ENCODE data around the gene PLXDC2.

DNA sequence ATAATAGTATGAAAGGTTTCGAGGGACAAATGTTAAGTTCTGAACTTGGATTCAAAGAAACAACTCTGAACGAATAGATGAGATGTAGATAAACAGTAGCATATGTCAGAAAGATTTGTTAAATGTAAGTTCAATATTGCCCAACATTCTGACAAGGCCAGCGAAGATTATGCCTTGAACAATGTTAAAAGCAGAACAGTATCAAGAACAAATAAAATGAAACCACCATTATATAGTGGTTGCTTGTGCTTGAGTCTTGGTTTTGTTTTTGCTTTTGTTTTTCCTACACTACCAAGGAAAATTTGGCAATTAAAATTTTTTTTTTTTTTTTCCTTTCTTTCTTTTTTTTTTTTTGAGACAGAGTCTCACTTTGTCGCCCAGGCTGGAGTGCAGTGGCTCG is 66.4 kb downstream of the PLXDC2 start:
- TF ChIP-seq SUZ12 (IDR thresholded peaks at IDR 0.05) (no peak), HDGF (IDR thresholded peaks at IDR 0.05; ENCODE audit: borderline replicate concordance) (no peak), FOXA1 (IDR thresholded peaks at IDR 0.05) (no peak), L3MBTL2 (conservative IDR thresholded peaks at IDR 0.05) (no peak), NFRKB (IDR thresholded peaks at IDR 0.05) (no peak), TARDBP (IDR thresholded peaks at IDR 0.05) (no peak), BHLHE40 (IDR thresholded peaks at IDR 0.05; ENCODE audit: borderline replicate concordance) (no peak), ARNT (IDR thresholded peaks at IDR 0.05) (no peak), ELF4 (IDR thresholded peaks at IDR 0.05) (no peak)
